GM11168 (cell line): ENCODE measurements around the gene FGF1.

ENCODE experiments used
- in situ Hi-C: fragments of 300-500 bp; cut with MboI; formaldehyde crosslinking; loops from one replicate; pipeline ENCODE4 v1.12.0; 2022; ENCODE audit warnings: low sequenced_read_pairs; ENCODE audit not compliant: unreplicated experiment

FGF1 gene

DNA sequence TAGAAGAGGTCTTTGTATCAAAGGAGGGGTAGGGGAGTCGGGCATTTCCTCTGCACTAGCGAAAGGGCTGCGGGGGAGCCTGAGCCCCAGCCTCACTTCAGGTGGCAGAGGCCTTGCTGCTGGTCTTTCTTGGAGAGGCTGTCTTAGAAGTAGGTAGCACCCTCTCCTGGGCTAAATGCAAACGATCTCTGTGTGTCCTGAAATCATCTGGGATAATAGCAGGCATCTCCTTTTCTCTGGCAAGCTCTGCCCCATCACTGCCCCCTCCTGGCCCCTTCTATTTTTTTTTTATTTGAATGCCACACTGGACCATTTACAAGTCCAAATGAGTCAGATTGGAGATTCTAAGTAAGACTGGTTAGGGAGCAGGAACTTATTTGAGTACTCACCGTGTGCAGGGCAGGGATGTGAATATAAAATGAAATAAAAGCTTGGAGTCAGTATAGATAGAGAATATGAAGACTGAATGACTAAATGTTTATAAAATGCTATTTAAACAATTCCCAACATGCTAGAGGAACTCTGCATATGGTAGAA is 137.1 kb downstream of the FGF1 start:
- in situ Hi-C loops, result no loop called here

- in situ Hi-C loops, result no loop called here
Measured at GRCh38 chr5:142547445-142548380, 138.2 kb downstream of the FGF1 start.

DNA sequence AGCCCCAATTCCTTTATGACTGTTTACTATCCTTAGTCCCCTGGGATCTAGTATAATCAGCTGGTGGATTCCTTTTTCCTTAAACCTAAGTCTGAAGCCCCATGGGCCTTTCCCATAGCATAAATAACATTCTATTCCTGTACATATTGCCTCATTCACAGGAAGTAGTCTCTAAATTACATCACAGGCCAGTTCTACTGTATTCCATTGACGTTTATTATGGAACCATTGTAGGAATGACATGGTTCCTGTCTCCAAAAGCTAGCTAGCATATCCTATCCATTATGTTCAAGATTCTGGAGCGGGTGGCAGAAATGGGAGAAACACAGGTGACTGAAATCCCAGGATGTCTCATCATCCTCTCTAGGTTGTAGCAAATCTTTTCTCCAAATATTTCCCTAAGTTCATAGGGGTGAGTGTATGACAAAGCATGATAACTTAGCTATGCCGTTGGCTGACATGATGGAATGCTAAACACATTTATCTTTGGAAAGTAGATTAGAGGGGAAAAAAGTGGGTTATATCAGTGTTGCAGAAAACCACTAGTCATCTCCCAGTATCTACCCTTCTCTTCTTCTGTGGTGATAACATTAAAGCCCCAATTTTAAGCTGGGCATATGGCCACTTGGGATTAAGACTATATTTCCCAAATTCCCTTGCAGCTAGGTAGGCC is 140.1 kb downstream of the FGF1 start:
- in situ Hi-C loops, result no loop called here

DNA sequence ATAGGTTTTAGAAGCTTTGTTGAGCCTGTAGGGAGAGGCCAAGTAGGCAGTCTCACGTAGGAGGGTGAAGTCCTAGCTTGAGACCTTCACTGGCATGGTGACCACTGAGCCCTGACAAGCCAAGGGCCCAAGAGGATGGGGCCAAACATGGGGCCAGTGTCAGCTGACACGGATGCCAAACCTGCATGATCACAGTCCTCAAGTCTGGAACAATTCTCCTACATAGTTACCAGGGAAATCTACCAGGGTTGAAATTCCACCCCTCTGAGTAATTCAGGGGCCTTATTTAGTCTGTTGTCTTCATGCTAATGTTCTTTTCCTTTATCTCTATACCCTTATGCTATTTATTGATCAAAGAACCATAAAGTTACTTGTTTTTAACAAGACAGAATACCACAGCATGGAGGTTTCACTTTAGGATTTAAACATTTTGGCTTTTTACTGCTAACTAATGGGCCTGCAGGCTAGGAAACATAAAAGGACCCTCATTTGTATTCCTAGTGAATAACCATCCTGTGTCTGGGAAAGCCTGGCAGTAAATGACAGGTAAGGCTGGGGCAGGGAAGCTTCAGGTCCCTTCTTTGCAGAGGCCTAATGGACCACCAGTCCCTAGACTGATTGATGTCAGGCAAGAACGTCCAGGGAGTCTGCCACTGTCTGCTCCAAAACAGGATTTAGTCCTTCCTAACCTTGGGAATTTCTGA is 140.8 kb downstream of the FGF1 start:
- in situ Hi-C loops, result no loop called here

DNA sequence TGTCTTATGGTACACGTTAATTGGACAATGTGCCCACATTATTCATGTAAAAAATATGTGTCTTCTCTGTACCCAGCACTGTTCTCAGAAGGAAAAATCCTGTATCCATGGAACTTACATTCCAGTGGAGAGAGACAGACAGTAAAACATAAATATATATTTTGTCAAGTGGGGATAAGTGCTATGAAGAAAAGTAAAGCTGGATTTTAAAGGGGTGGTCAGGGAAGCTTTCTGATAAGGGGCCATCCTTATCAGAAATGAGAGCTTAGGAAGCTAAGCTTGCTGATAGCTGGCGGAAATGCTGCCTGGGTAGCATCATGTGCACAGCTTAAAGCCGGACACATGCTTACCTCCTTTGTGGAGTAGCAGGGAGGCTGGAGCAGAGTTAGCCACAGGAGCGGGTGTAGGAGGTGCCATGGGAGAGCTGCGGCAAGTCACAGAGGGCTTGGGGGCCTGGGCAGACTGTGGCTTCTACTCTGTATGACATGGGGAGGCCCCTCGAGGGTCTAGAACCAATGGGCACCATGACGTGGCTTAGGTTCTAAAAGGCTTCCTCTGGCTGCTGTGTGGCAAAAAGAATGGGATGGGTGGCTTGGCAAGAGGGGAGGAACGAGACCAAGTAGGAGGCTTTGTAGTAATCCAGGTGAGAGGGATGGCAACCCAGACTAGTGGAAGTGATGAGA is 141.7 kb downstream of the FGF1 start:
- in situ Hi-C loops, result no loop called here

- in situ Hi-C loops, result no loop called here
Measured at GRCh38 chr5:142542906-142543305, 143.0 kb downstream of the FGF1 start.
